C4-2B (cell line): Measurements from ENCODE around the gene PSRC1.

ENCODE experiments used
- ZFX ChIP-seq: fragments of 450-650 bp; IDR thresholded peaks from 2 replicates; pipeline ENCODE4 v1.6.1; 2017
- TF ChIP-seq, protein P1 (sequence below): fragments of 450-650 bp; conservative IDR thresholded peaks from 2 replicates; pipeline ENCODE4 v1.5.1; 2017; ENCODE audit warnings: mild to moderate bottlenecking

DNA sequence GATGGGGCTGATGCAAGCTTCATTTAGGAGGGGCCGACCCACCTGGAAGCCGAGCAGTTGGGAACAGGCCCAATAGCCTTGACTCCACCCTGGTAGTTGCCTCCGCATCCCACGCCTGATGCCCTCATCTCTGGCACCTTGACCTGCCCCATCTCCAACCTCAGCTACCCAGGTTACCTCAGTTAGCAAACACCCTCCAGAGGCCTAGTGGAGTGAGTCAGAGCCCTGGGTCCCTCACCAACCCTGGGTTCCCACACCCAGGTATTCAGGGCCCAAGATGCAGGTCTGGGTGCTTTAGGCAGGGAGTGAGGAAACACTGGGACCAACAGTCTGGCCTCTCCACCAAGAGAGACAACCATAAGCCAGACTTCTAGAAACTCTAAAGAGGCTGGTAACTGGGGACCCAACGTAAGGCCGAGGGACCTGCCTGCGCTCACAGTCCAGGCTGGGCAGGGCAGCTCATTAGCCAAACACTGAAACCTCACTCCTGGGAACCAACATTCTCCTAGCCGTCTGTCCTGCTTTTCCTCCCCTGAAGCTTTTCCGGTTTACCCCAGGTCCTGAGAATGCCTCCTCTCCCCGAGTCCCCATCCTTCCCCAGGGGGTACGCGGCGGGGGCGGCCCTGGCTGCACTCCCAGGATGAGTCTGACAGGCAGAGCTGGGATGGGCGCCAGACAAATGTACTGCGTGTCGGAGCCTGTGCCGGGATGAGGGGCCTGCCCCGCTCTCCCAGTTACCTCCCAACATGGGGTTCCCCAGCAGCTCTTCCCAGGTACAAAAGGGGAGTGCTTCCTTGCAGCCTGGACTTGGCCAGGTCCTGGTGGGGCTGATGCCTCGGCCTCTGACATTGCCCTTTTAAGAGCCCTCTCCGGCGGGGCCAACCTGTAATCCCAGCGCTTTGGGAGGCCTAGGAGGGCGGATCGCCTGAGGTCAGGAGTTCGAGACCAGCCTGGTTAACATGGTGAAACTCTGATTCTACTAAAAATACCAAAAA lies 42.5 kb downstream of the PSRC1 start:
- TF ChIP-seq, protein P1, sequence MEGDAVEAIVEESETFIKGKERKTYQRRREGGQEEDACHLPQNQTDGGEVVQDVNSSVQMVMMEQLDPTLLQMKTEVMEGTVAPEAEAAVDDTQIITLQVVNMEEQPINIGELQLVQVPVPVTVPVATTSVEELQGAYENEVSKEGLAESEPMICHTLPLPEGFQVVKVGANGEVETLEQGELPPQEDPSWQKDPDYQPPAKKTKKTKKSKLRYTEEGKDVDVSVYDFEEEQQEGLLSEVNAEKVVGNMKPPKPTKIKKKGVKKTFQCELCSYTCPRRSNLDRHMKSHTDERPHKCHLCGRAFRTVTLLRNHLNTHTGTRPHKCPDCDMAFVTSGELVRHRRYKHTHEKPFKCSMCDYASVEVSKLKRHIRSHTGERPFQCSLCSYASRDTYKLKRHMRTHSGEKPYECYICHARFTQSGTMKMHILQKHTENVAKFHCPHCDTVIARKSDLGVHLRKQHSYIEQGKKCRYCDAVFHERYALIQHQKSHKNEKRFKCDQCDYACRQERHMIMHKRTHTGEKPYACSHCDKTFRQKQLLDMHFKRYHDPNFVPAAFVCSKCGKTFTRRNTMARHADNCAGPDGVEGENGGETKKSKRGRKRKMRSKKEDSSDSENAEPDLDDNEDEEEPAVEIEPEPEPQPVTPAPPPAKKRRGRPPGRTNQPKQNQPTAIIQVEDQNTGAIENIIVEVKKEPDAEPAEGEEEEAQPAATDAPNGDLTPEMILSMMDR: no peak
- TF ChIP-seq ZFX: no peak
